ENCODE measurements around the gene CDC42SE2.

GRCh38 chr5:131277875-131278740 is 14.3 kb downstream of the CDC42SE2 start:
- TF ChIP-seq CTCF (conservative IDR thresholded peaks at IDR 0.05; ENCODE audit: low read length) (no peak), EZH2phosphoT487 (IDR thresholded peaks at IDR 0.05; ENCODE audit: borderline replicate concordance) (no peak)

Data from Loucy (cell line).